Posterior vena cava (tissue), 2 donors: Measurements from ENCODE around the gene DNASE2. TPM values are rescaled to one million over a fixed set of nuclear protein-coding genes. Genes with fewer than 3 reads are reported as not detected.

ENCODE experiments used
- DNase-seq: peaks from one replicate; pipeline ENCODE4 v3.0.0-alpha.2; 2020; ENCODE audit warnings: low spot score
- intact Hi-C, 2 donors: fragments of 100-400 bp; cut with DNase I; formaldehyde crosslinking; loops; one replicate each; pipeline versions ENCODE4 v1.14.1 to v1.14.2; 2022 to 2023
- microRNA-seq, 2 donors: library from miRNA; unstranded; fragments of <30 nt; microRNA quantifications; one replicate each; pipeline ENCODE4 v1.2.0, GENCODE V29; 2020 to 2021; ENCODE audit warnings: borderline microRNAs expressed in 2 of 2
- total RNA-seq, 2 donors: library from RNA; stranded (reverse); fragmentation: NEBNext Ultra II Directional; extraction: Animal tissue kit (Norgen Biotek cat#: 25700); gene quantifications; one replicate each; pipeline ENCODE4 v1.2.1, GENCODE V29; 2021
- donor health status: DM: yes; HTN: yes; CAD: no.
- donor health status: DM: yes; HTN: yes; CAD: no.

The DNASE2 gene
- total RNA-seq, 2 donors from 2014 or later = 20.2 to 31.8 TPM

GRCh38 chr19:12838886-12839756 is 42.1 kb downstream of the DNASE2 start:
- no peak for DNase-seq
- intact Hi-C loops = no loop called here

GRCh38 chr19:12838182-12838885 is 42.9 kb downstream of the DNASE2 start, which contains the start of gene MAST1:
MAST1 (plus strand) TSS chr19:12838515; CDS start chr19:12838573, 58 bp downstream.
- no peak for DNase-seq
- intact Hi-C loops = no loop called here

- DNase-seq = no peak
- intact Hi-C loops = no loop called here
Observed at GRCh38 chr19:12837225-12837624, 44.0 kb downstream of the DNASE2 start.

- no peak for DNase-seq
- intact Hi-C loops = no loop called here
Observed at GRCh38 chr19:12836529-12836863, 44.8 kb downstream of the DNASE2 start.

GRCh38 chr19:12834976-12835757 is 46.1 kb downstream of the DNASE2 start:
- no peak for DNase-seq
- intact Hi-C loops = no loop called here

GRCh38 chr19:12834566-12834943 is 46.7 kb downstream of the DNASE2 start, which contains the start of gene RTBDN:
RTBDN (minus strand) TSS chr19:12834579; CDS start chr19:12829979, 4,600 bp downstream.
- intact Hi-C loops = no loop called here
- no peak for DNase-seq

GRCh38 chr19:12833738-12834565 is 47.3 kb downstream of the DNASE2 start:
- intact Hi-C loops = no loop called here
- no peak for DNase-seq

- intact Hi-C loops = no loop called here
- no peak for DNase-seq
Observed at GRCh38 chr19:12833418-12833737, 47.9 kb downstream of the DNASE2 start.

GRCh38 chr19:12828494-12828893 is 52.8 kb downstream of the DNASE2 start:
- no peak for DNase-seq
- intact Hi-C loops = no loop called here

- intact Hi-C loops = no loop called here
- DNase-seq = no peak
Observed at GRCh38 chr19:12825254-12826131, 55.8 kb downstream of the DNASE2 start.

Small RNA genes within 50 kb of the gene (microRNA-seq; reads per million reads assigned to microRNA genes)
- gene MIR5695 = 0.26 to 0.32 reads per million in 2 donors
- 0 reads per million in 2 donors for gene MIR6794

Other genes starting within 250 kb of the DNASE2 start
- gene MAN2B1, start 214.7 kb downstream of the DNASE2 start, total RNA-seq = 10 to 100 TPM; 57.2 to 95.8 TPM
- 1 to 10 TPM; 6.7 to 6.9 TPM for gene WDR83, start 214.6 kb downstream of the DNASE2 start, total RNA-seq
- gene DHPS, start 199.6 kb downstream of the DNASE2 start, total RNA-seq = 10 to 100 TPM; 47.2 to 52.6 TPM
- not detected for gene GNG14, start 193.5 kb downstream of the DNASE2 start, total RNA-seq
- gene FBXW9, start 184.8 kb downstream of the DNASE2 start, total RNA-seq = 1 to 10 TPM; 3.1 to 3.6 TPM
- 10 to 100 TPM; 57.5 to 59.2 TPM for gene TNPO2, start 157.5 kb downstream of the DNASE2 start, total RNA-seq
- 100 to 1,000 TPM; 109 to 121 TPM for gene TRIR, start 146.8 kb downstream of the DNASE2 start, total RNA-seq
- gene GET3, start 144.0 kb downstream of the DNASE2 start, total RNA-seq = 10 to 100 TPM; 41.2 to 42.6 TPM
- not detected for gene BEST2, start 129.7 kb downstream of the DNASE2 start, total RNA-seq
- 10 to 100 TPM; 20.2 to 21.7 TPM for gene HOOK2, start 105.9 kb downstream of the DNASE2 start, total RNA-seq
- gene JUNB, start 90.0 kb downstream of the DNASE2 start, total RNA-seq = 100 to 1,000 TPM; 193 to 418 TPM
- 100 to 1,000 TPM; 126 to 130 TPM for gene PRDX2, start 79.6 kb downstream of the DNASE2 start, total RNA-seq
- 1 to 10 TPM in 1 of 2 donors, under 1 TPM in 1; 1.00 to 1.6 TPM for gene THSD8, start 79.4 kb downstream of the DNASE2 start, total RNA-seq
- 1 to 10 TPM; 4.3 to 5.1 TPM for gene RNASEH2A, start 74.9 kb downstream of the DNASE2 start, total RNA-seq
- gene RTBDN, start 46.9 kb downstream of the DNASE2 start, total RNA-seq = not detected
- gene MAST1, start 42.9 kb downstream of the DNASE2 start, total RNA-seq = under 1 TPM in 1 of 2 donors, not detected in 1; 0.37 TPM
- under 1 TPM in 1 of 2 donors, not detected in 1; 0.33 TPM for gene KLF1, start 5.8 kb upstream of the DNASE2 start, total RNA-seq
- 10 to 100 TPM in 1 of 2 donors, 1 to 10 TPM in 1; 8.5 to 14.6 TPM for gene GCDH, start 9.7 kb upstream of the DNASE2 start, total RNA-seq
- not detected for gene SYCE2, start 37.8 kb upstream of the DNASE2 start, total RNA-seq
- gene FARSA, start 52.3 kb upstream of the DNASE2 start, total RNA-seq = 10 to 100 TPM; 30.8 to 31.1 TPM
- gene CALR, start 57.2 kb upstream of the DNASE2 start, total RNA-seq = 100 to 1,000 TPM; 629 to 855 TPM
- gene RAD23A, start 64.4 kb upstream of the DNASE2 start, total RNA-seq = 100 to 1,000 TPM in 1 of 2 donors, 10 to 100 TPM in 1; 90.9 to 124 TPM
- gene GADD45GIP1, start 75.8 kb upstream of the DNASE2 start, total RNA-seq = 10 to 100 TPM; 18.1 to 20.7 TPM
- gene DAND5, start 88.1 kb upstream of the DNASE2 start, total RNA-seq = not detected
- gene NFIX, start 114.0 kb upstream of the DNASE2 start, total RNA-seq = 100 to 1,000 TPM; 242 to 327 TPM
- 10 to 100 TPM in 1 of 2 donors, 1 to 10 TPM in 1; 9.8 to 13.0 TPM for gene LYL1, start 221.4 kb upstream of the DNASE2 start, total RNA-seq
- gene TRMT1, start 235.3 kb upstream of the DNASE2 start, total RNA-seq = 10 to 100 TPM; 21.9 to 24.1 TPM
- gene NACC1, start 236.8 kb upstream of the DNASE2 start, total RNA-seq = 10 to 100 TPM; 37.6 to 39.7 TPM